Measurements from ENCODE around the gene LEMD1. TPM values are rescaled to one million over a fixed set of nuclear protein-coding genes. Genes with fewer than 3 reads are reported as not detected.
A peak's percentile ranks its signal among the peaks of the same experiment; 100 is the strongest.

LEMD1 gene
- total RNA-seq, 1 experiment from 2014 or later: not detected

- no peak overlapping the region for H3K27ac ChIP-seq (ENCODE audit: low read length)
- CTCF ChIA-PET: interaction anchor here (0.6 kb wide), 1 partner anchor 147 kb away, joined by 3 read pairs; no protein-coding TSS in a partner anchor
- POLR2A ChIA-PET: no interaction called here
- TF ChIP-seq TCF7L2 (IDR thresholded peaks at IDR 0.05; ENCODE audit: low read depth, low read length) (no peak), CTCF (IDR thresholded peaks at IDR 0.05) (no peak)
- intact Hi-C loops (cut with micrococcal nuclease; ENCODE audit: unreplicated experiment): no loop called here
- peaks cover 10% of the 10 kb centered on the region for H3K27me3 ChIP-seq (ENCODE audit: control insufficient read depth, insufficient read depth, low read length)
- no TSS peak for BruUV-seq (replicated peaks)
- ATAC-seq (no peak), DNase-seq (ENCODE audit: low read depth, low spot score) (no peak)
- H3K9me3 ChIP-seq (ENCODE audit: control insufficient read depth, insufficient read depth, low read depth, low read length): no peaks in the 10 kb centered on the region
- no peaks in the 10 kb centered on the region for H3K4me1 ChIP-seq (ENCODE audit: control insufficient read depth, insufficient read depth, low read length)
- no peak overlapping the region for H3K4me3 ChIP-seq (ENCODE audit: low read depth in 2 of 2, low read length in 2 of 2)
- in situ Hi-C loops (cut with HindIII; ENCODE audit: low pct_unique_long_range_greater_than_20kb, low sequenced_read_pairs): no loop called here
- H3K36me3 ChIP-seq (ENCODE audit: control insufficient read depth, insufficient read depth, low read length): no peaks in the 10 kb centered on the region
Measured at GRCh38 chr1:205345761-205346160, 76.1 kb downstream of the LEMD1 start.

- peak overlapping the region; percentile 16 to 32; a peak in 3 of 4 replicates for H3K4me3 ChIP-seq (ENCODE audit: low read depth in 2 of 2, low read length in 2 of 2)
- ChIA-PET POLR2A (no interaction called here), CTCF (no interaction called here)
- DNase-seq (ENCODE audit: low read depth, low spot score) (no peak), ATAC-seq (peak; percentile 60)
- TF ChIP-seq SIN3A (IDR thresholded peaks at IDR 0.05; ENCODE audit: borderline replicate concordance, insufficient read depth, low read depth, low read length) (no peak), CTCF (IDR thresholded peaks at IDR 0.05) (no peak), POLR2AphosphoS5 (IDR thresholded peaks at IDR 0.05; ENCODE audit: low read depth, low read length) (no peak)
- H3K27ac ChIP-seq (ENCODE audit: low read length): no peak overlapping the region
- H3K27me3 ChIP-seq (ENCODE audit: control insufficient read depth, insufficient read depth, low read length): peaks cover 10% of the 10 kb centered on the region
- intact Hi-C loops (cut with micrococcal nuclease; ENCODE audit: unreplicated experiment) (no loop called here), in situ Hi-C loops (cut with HindIII; ENCODE audit: low pct_unique_long_range_greater_than_20kb, low sequenced_read_pairs) (no loop called here)
- no peaks in the 10 kb centered on the region for H3K9me3 ChIP-seq (ENCODE audit: control insufficient read depth, insufficient read depth, low read depth, low read length)
- no TSS peak for BruUV-seq (replicated peaks)
- no peaks in the 10 kb centered on the region for H3K36me3 ChIP-seq (ENCODE audit: control insufficient read depth, insufficient read depth, low read length)
- no peaks in the 10 kb centered on the region for H3K4me1 ChIP-seq (ENCODE audit: control insufficient read depth, insufficient read depth, low read length)
Measured at GRCh38 chr1:205344066-205344928, 77.6 kb downstream of the LEMD1 start.

- no TSS peak for BruUV-seq (replicated peaks)
- POLR2A ChIA-PET: no interaction called here
- Histone ChIP-seq H3K9me3 (ENCODE audit: control insufficient read depth, insufficient read depth, low read depth, low read length) (no peaks in the 10 kb centered on the region), H3K4me1 (ENCODE audit: control insufficient read depth, insufficient read depth, low read length) (no peaks in the 10 kb centered on the region), H3K36me3 (ENCODE audit: control insufficient read depth, insufficient read depth, low read length) (no peaks in the 10 kb centered on the region), H3K27me3 (ENCODE audit: control insufficient read depth, insufficient read depth, low read length) (peaks cover 10% of the 10 kb centered on the region), H3K4me3 (ENCODE audit: low read depth in 2 of 2, low read length in 2 of 2) (peak overlapping the region in 1 of 2 experiments; percentile 16; a peak in 3 of 4 replicates), H3K27ac (ENCODE audit: low read length) (no peak overlapping the region)
- CTCF ChIA-PET: no interaction called here
- in situ Hi-C loops (cut with HindIII; ENCODE audit: low pct_unique_long_range_greater_than_20kb, low sequenced_read_pairs): no loop called here
- TF ChIP-seq CTCF (IDR thresholded peaks at IDR 0.05) (peak; percentile 27; the same call in 1 of the 2 replicates), TCF7L2 (IDR thresholded peaks at IDR 0.05; ENCODE audit: low read depth, low read length) (no peak)
- intact Hi-C loops (cut with micrococcal nuclease; ENCODE audit: unreplicated experiment): no loop called here
- ATAC-seq (no peak), DNase-seq (ENCODE audit: low read depth, low spot score) (no peak)
Measured at GRCh38 chr1:205343431-205344065, 78.3 kb downstream of the LEMD1 start.
